NB4 (cell line): ENCODE results near the gene COL4A2.

Experiments
- CTCF ChIP-seq: IDR thresholded peaks from one replicate; pipeline ENCODE4 v1.5.1; 2012; ENCODE audit warnings: low read depth, low read length
- MYC ChIP-seq: IDR thresholded peaks from 2 replicates; pipeline ENCODE4 v1.6.1; 2011; ENCODE audit warnings: low read depth, low read length
- POLR2A ChIP-seq: IDR thresholded peaks from 2 replicates; pipeline ENCODE4 v1.6.1; 2011; ENCODE audit warnings: mild to moderate bottlenecking; ENCODE audit not compliant: insufficient read length; ENCODE audit errors: extremely low read depth

GRCh38 chr13:110533771-110534670, 226.9 kb downstream of the COL4A2 start:
- TF ChIP-seq CTCF (no peak), POLR2A (no peak), MYC (no peak)
